NCI-H524 (cell line): ENCODE data around the gene DTX3L.
"Not testable (repeated sequence)": the region's sequence is repeated elsewhere in the genome, so short reads cannot be mapped to it uniquely, and the experiment has no call there.

ENCODE experiments used
- DNase-seq, 2 experiments: peaks; one replicate each; lab custom pipeline; 2025; lab: John Stamatoyannopoulos, UW

DTX3L gene

GRCh38 chr3:122562923-122563716 is 1.0 kb upstream of the DTX3L start:
- no peak for DNase-seq

GRCh38 chr3:122563717-122564025 is 467 bp upstream of the DTX3L start:
- DNase-seq, result no peak

- not testable (repeated sequence) for DNase-seq
Measured at GRCh38 chr3:122568131-122568530, 4.0 kb downstream of the DTX3L start.

- DNase-seq, result no peak
Measured at GRCh38 chr3:122568755-122569154, 4.6 kb downstream of the DTX3L start.

- no peak for DNase-seq
Measured at GRCh38 chr3:122572940-122573412, 8.8 kb downstream of the DTX3L start.

GRCh38 chr3:122576174-122576940 is 12.2 kb downstream of the DTX3L start:
- DNase-seq, result no peak

- DNase-seq, result no peak
Measured at GRCh38 chr3:122577409-122578031, 13.4 kb downstream of the DTX3L start, which contains the start of gene PARP15. PARP15 (plus strand) TSS chr3:122577650; CDS start chr3:122577668, 18 bp downstream.

- no peak for DNase-seq
Measured at GRCh38 chr3:122578069-122578740, 14.1 kb downstream of the DTX3L start.

GRCh38 chr3:122580470-122580869 is 16.3 kb downstream of the DTX3L start:
- no peak for DNase-seq

- DNase-seq, result no peak
Measured at GRCh38 chr3:122581622-122582021, 17.5 kb downstream of the DTX3L start.

GRCh38 chr3:122582390-122582789 is 18.3 kb downstream of the DTX3L start:
- DNase-seq, result no peak

GRCh38 chr3:122586098-122586497 is 22.0 kb downstream of the DTX3L start:
- DNase-seq, result no peak

- DNase-seq, result no peak
Measured at GRCh38 chr3:122586773-122587485, 22.8 kb downstream of the DTX3L start.

GRCh38 chr3:122587572-122587971 is 23.4 kb downstream of the DTX3L start:
- DNase-seq, result no peak

- no peak for DNase-seq
Measured at GRCh38 chr3:122589297-122589696, 25.2 kb downstream of the DTX3L start.

GRCh38 chr3:122590610-122591009 is 26.5 kb downstream of the DTX3L start:
- DNase-seq, result no peak

GRCh38 chr3:122594025-122594424 is 29.9 kb downstream of the DTX3L start:
- DNase-seq, result no peak

GRCh38 chr3:122598151-122598550 is 34.0 kb downstream of the DTX3L start:
- no peak for DNase-seq

GRCh38 chr3:122598556-122598955 is 34.4 kb downstream of the DTX3L start:
- DNase-seq, result no peak

GRCh38 chr3:122602011-122602710 is 38.0 kb downstream of the DTX3L start:
- no peak for DNase-seq

- DNase-seq, result no peak
Measured at GRCh38 chr3:122603056-122603455, 38.9 kb downstream of the DTX3L start.
